ENCODE results near the gene ZNRF1.

DNA sequence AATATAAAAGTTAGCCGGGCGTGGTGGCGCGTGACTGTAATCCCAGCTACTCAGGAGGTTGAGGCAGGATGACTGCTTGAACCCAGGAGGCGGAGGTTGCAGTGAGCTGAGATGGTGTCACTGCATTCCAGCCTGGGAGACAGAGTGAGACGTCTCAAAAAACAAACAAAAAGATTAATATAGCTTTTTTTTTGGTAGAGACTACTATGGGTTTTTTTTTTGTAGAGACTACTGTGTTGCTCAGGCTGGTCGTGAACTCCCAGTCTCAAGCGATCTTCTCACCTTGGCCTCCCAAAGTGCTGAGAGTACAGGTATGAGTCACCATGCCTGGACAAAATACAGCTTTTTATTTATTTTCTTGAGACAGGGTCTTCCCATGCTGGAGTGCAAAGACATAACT is 20.2 kb downstream of the ZNRF1 start:
- TF ChIP-seq CTCF (IDR thresholded peaks at IDR 0.05; ENCODE audit: control extremely low read depth in 1 of 3, insufficient read depth in 1 of 3, low read depth in 1 of 3, low read length in 3 of 3) (no peak), CREB1 (IDR thresholded peaks at IDR 0.05) (no peak), TBP (IDR thresholded peaks at IDR 0.05; ENCODE audit: low read depth, low read length) (no peak), GTF2F1 (IDR thresholded peaks at IDR 0.05; ENCODE audit: borderline replicate concordance, low read depth, low read length) (no peak), POLR2A (IDR thresholded peaks at IDR 0.05; ENCODE audit: control extremely low read depth in 1 of 2, low read depth in 2 of 2, low read length in 2 of 2) (no peak), JUND (IDR thresholded peaks at IDR 0.05; ENCODE audit: low read length) (no peak), CHD7 (IDR thresholded peaks at IDR 0.05; ENCODE audit: insufficient replicate concordance, low read length) (no peak), RFX5 (IDR thresholded peaks at IDR 0.05; ENCODE audit: borderline replicate concordance, low read depth, low read length) (no peak), TAF1 (IDR thresholded peaks at IDR 0.05; ENCODE audit: low read depth, low read length) (no peak), RNF2 (IDR thresholded peaks at IDR 0.05; ENCODE audit: borderline replicate concordance, low read depth, low read length, missing control alignments, poor library complexity, severe bottlenecking) (no peak)
- TF ChIP-seq, protein P1, sequence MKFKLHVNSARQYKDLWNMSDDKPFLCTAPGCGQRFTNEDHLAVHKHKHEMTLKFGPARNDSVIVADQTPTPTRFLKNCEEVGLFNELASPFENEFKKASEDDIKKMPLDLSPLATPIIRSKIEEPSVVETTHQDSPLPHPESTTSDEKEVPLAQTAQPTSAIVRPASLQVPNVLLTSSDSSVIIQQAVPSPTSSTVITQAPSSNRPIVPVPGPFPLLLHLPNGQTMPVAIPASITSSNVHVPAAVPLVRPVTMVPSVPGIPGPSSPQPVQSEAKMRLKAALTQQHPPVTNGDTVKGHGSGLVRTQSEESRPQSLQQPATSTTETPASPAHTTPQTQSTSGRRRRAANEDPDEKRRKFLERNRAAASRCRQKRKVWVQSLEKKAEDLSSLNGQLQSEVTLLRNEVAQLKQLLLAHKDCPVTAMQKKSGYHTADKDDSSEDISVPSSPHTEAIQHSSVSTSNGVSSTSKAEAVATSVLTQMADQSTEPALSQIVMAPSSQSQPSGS (IDR thresholded peaks at IDR 0.05; ENCODE audit: low read length), result no peak

Data from H1 (cell line).